SK-N-SH treated with all-trans-retinoic acid at 6 μM for 48 hours (cell line): ENCODE data around the gene BPIFB4.

Experiments used
- CSDC2 ChIP-seq: fragments of 250-450 bp; sonication (Bioruptor Pico); IDR thresholded peaks from 2 replicates; pipeline ENCODE4 v1.5.0; 2020; ENCODE audit warnings: mild to moderate bottlenecking, moderate library complexity
- ESRRG ChIP-seq: fragments of 250-450 bp; sonication (Bioruptor Pico); IDR thresholded peaks from 2 replicates; pipeline ENCODE4 v1.6.1; 2021; ENCODE audit warnings: mild to moderate bottlenecking
- RARB ChIP-seq: fragments of 250-450 bp; sonication (Bioruptor Pico); IDR thresholded peaks from 2 replicates; pipeline ENCODE4 v1.8.0; 2021; ENCODE audit warnings: mild to moderate bottlenecking, moderate library complexity
- ZFP3 ChIP-seq: fragments of 250-450 bp; sonication (Bioruptor Pico); IDR thresholded peaks from 2 replicates; pipeline ENCODE4 v1.5.0; 2020; ENCODE audit warnings: mild to moderate bottlenecking, moderate library complexity
- ZFP30 ChIP-seq: fragments of 450-650 bp; formaldehyde crosslinking; IDR thresholded peaks from 2 replicates; pipeline ENCODE4 v1.5.0; 2022; ENCODE audit warnings: mild to moderate bottlenecking, moderate library complexity
- TF ChIP-seq, protein P1 (sequence below): fragments of 250-450 bp; sonication (Bioruptor Pico); IDR thresholded peaks from 2 replicates; pipeline ENCODE4 v1.8.0; 2020; ENCODE audit warnings: mild to moderate bottlenecking, moderate library complexity, borderline replicate concordance

DNA sequence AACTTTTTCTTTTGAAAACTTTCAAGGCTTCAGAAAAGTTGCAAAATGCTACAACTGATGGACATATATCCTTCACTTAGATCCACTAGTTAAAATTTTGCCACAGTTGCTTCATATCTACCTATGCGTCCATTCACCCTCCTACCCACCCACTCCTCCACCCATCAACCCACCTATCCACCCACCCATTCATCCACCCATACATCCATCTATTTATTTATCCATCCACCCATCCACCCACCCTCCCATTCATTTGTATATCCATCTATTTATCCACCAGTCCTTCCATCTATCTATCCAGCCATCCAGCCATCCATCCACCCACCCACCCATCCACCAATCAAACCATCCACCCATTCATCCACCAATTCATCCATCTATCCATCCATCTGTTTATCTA, 13.6 kb downstream of the BPIFB4 start:
- TF ChIP-seq ZFP3 (CRISPR knock-in tag) (no peak), CSDC2 (no peak), ZFP30 (CRISPR knock-in tag) (no peak), ESRRG (no peak), RARB (CRISPR knock-in tag) (no peak)
- TF ChIP-seq, protein P1, sequence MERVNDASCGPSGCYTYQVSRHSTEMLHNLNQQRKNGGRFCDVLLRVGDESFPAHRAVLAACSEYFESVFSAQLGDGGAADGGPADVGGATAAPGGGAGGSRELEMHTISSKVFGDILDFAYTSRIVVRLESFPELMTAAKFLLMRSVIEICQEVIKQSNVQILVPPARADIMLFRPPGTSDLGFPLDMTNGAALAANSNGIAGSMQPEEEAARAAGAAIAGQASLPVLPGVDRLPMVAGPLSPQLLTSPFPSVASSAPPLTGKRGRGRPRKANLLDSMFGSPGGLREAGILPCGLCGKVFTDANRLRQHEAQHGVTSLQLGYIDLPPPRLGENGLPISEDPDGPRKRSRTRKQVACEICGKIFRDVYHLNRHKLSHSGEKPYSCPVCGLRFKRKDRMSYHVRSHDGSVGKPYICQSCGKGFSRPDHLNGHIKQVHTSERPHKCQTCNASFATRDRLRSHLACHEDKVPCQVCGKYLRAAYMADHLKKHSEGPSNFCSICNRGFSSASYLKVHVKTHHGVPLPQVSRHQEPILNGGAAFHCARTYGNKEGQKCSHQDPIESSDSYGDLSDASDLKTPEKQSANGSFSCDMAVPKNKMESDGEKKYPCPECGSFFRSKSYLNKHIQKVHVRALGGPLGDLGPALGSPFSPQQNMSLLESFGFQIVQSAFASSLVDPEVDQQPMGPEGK (CRISPR knock-in tag): no peak
